PFSK-1 (cell line): ENCODE results near the gene IGFBP6.
A peak's percentile ranks its signal among the peaks of the same experiment; 100 is the strongest.

ENCODE experiments used
- FOXP2 ChIP-seq: optimal IDR thresholded peaks from 2 replicates; pipeline ENCODE3; 2011; ENCODE audit warnings: borderline replicate concordance, control low read depth, inconsistent platforms; ENCODE audit not compliant: insufficient read depth; ENCODE audit errors: extremely low read length, extremely low read depth
- POLR2AphosphoS5 ChIP-seq: IDR thresholded peaks from 2 replicates; pipeline ENCODE4 v1.6.1; 2012; ENCODE audit warnings: low read depth, mild to moderate bottlenecking, control low read depth, low read length, moderate library complexity
- SIN3A ChIP-seq: IDR thresholded peaks from 2 replicates; pipeline ENCODE4 v1.6.1; 2012; ENCODE audit warnings: mild to moderate bottlenecking, low read length, moderate library complexity, borderline replicate concordance; ENCODE audit not compliant: insufficient read depth
- TAF1 ChIP-seq: IDR thresholded peaks from 2 replicates; pipeline ENCODE4 v1.6.1; 2012; ENCODE audit warnings: low read length, control low read depth, borderline replicate concordance; ENCODE audit not compliant: insufficient read depth
- TF ChIP-seq, protein P1 (sequence below), 2 experiments: IDR thresholded peaks; 2 replicates each; pipeline versions ENCODE4 v1.6.1 to v1.8.0; 2011 to 2012; ENCODE audit warnings: low read depth in 2 of 2, low read length in 2 of 2, control low read depth in 1 of 2, inconsistent platforms in 1 of 2, mild to moderate bottlenecking in 1 of 2, moderate library complexity in 1 of 2; ENCODE audit not compliant: insufficient read depth in 1 of 2

DNA sequence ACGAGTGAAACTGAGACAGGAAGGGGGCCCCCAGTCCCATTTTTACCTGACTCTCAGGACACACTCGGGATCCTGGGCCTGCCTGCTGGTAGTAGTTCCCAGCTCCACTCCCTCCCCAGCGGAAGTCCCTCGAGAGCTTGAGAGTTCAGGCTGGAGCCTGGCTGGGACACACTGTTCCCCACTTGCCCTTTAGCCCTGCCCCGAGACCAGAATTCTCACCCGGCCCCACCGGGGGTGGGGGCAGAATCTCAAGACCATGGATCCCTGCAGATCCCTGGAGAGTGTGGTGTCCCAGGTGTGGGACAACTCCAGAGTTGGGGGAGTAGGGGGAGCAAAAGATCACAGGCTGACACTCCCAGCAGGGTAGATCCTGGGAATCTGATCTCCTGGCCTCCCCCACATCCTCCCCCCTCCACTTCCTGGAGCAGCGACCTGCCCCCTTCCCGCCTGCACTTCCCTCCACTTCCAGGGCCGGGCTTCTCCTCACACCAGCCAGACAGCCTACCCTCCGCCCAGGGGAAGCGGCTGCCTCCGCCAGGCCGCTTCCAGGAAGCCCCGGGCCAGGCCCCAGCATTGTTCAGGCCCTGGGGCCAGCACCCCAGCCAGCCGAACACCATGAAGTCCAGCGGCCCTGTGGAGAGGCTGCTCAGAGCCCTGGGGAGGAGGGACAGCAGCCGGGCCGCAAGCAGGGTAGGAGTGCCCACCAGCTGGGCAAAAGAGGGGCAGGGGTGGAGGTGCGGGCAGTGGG lies 47.7 kb upstream of the IGFBP6 start, which contains the start of gene TNS2:
- TF ChIP-seq POLR2AphosphoS5 (peak; percentile 96), SIN3A (no peak), FOXP2 (no peak), TAF1 (peak; percentile 67; the same call in 1 of the 2 replicates)
- TF ChIP-seq, protein P1, sequence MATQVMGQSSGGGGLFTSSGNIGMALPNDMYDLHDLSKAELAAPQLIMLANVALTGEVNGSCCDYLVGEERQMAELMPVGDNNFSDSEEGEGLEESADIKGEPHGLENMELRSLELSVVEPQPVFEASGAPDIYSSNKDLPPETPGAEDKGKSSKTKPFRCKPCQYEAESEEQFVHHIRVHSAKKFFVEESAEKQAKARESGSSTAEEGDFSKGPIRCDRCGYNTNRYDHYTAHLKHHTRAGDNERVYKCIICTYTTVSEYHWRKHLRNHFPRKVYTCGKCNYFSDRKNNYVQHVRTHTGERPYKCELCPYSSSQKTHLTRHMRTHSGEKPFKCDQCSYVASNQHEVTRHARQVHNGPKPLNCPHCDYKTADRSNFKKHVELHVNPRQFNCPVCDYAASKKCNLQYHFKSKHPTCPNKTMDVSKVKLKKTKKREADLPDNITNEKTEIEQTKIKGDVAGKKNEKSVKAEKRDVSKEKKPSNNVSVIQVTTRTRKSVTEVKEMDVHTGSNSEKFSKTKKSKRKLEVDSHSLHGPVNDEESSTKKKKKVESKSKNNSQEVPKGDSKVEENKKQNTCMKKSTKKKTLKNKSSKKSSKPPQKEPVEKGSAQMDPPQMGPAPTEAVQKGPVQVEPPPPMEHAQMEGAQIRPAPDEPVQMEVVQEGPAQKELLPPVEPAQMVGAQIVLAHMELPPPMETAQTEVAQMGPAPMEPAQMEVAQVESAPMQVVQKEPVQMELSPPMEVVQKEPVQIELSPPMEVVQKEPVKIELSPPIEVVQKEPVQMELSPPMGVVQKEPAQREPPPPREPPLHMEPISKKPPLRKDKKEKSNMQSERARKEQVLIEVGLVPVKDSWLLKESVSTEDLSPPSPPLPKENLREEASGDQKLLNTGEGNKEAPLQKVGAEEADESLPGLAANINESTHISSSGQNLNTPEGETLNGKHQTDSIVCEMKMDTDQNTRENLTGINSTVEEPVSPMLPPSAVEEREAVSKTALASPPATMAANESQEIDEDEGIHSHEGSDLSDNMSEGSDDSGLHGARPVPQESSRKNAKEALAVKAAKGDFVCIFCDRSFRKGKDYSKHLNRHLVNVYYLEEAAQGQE (IDR thresholded peaks at IDR 0.05; ENCODE audit: insufficient read depth in 1 of 2, low read depth in 2 of 2, low read length in 2 of 2), result peak; percentile 50 to 69; a peak in 3 of 4 replicates
